ENCODE measurements around the gene TCHH.

Gene TCHH

DNA sequence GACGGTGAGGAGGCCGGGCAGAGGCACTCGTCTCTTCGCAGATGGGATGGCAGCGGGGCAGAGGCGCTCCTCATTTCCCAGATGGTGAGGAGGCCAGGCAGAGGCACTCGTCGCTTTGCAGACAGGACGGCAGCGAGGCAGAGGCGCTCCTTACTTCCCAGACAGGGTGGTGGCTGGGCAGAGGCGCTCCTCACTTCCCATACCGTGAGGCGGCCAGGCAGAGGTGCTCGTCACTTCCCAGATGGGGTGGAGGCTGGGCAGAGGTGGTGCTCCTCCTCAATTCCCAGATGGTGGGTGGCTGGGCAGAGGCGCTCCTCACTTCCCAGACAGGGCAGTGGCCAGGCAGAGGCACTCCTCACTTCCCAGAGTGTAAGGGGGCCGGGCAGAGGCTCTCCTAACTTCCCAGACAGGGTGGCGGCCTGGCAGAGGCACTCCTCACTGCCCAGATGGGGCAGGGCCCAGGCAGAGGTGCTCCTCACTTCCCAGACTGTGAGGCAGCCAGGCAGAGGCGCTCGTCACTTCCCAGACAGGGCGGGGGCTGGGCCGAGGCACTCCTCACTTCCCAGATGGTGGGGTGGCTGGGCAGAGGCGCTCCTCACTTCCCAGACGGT is 36.3 kb downstream of the TCHH start:
- FAIRE-seq (no peak), DNase-seq (ENCODE audit: extremely low spot score, insufficient read length, low read depth) (no peak)

DNA sequence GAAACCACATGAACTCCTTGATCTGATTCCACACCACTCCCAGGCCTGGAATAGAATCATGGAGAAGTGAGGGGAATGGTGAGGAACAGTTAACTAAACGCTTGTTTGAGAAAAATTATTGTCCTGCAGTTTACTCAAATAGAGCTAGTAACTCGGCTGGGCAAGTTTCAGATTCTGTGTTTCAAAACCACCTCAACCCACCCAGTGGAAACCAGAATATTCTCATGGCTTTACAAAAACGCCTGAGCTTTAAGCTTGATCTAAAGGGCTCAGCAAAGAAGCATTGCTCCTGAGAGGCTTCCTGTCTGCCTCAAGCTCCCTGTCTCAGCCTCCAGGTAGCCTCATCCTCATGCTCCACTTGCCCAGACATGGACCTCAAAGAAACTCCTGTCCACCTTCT is 42.9 kb downstream of the TCHH start:
- no peak for FAIRE-seq

DNA sequence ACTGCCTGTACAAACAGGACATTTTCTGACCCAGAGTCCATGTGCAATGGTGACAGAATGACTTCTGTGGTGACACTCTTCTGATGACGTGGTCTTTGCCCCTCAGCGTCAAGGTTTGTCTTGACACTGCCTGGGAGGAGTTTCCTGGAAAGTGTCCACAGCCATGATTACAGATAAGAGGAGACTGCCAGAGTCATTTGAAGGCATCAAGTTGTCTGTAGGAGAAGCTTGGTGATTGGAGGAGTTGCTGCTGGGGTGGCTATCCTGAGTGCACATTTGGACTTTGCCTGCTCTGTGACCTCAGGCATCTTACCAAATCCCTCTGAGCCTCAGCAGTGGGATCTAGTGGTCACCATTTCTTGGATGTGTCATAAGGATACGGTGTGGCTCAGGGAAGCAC is 44.1 kb downstream of the TCHH start:
- no peak for DNase-seq (ENCODE audit: extremely low spot score, insufficient read length, low read depth)
- FAIRE-seq = no peak

More for the DNA sequence above, 42.9 kb downstream of the TCHH start:
- DNase-seq (ENCODE audit: extremely low spot score, insufficient read length, low read depth) = no peak

DNA sequence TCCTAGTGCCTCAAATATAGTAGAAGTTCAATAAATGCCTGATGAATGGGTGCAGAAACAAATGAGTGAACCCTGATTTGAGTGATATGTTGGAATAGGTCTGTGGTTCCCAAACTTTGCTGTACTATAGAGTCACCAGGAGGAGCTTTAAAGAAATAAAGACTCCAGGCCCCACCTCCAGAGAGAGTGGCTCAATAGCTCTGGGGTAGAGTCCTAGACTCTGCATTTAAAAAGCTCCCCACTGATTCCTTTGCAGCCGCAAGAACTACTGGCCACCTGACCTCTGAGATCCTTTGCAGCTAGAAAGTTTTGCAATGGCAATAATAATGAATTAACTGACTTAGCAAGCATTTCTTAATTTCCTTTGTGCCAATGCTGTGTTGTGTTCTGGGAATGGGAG is 47.3 kb downstream of the TCHH start:
- no peak for FAIRE-seq
- no peak for DNase-seq (ENCODE audit: extremely low spot score, insufficient read length, low read depth)

DNA sequence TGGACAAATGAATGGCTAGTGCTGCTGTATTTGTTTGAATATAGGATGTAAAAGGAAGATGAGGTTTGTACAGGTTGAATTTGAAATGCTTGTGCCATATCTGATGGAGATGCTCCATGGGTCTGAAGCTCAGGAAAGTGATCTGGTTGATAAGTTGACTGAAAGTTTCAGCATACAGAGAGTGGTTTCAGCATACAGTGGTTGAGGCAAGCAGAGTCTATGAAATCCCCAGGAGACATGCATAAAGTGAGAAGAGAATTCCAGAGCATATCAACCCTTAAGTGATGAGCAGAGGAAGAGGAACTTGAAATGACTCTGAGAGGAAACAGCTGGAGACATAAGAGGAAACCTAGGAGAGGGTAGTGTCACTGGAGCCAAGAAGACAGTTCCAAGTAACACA is 48.1 kb downstream of the TCHH start:
- DNase-seq (ENCODE audit: extremely low spot score, insufficient read length, low read depth) = no peak
- no peak for FAIRE-seq

GRCh38 chr1:152061952-152062351 is 53.3 kb downstream of the TCHH start:
- FAIRE-seq (no peak), DNase-seq (ENCODE audit: extremely low spot score, insufficient read length, low read depth) (no peak)
